GM18951 (cell line): ENCODE data around the gene SP8.

Experiments
- POLR2A ChIP-seq: IDR thresholded peaks from 4 replicates; pipeline ENCODE4 v1.6.1; 2011; ENCODE audit warnings: mild to moderate bottlenecking; ENCODE audit not compliant: insufficient read length, insufficient read depth; ENCODE audit errors: extremely low read depth
- in situ Hi-C: fragments of 300-500 bp; cut with MboI; formaldehyde crosslinking; loops from one replicate; pipeline ENCODE4 v1.12.0; 2022; ENCODE audit warnings: low sequenced_read_pairs, mixed read lengths, inconsistent platforms; ENCODE audit not compliant: unreplicated experiment

The SP8 gene

DNA sequence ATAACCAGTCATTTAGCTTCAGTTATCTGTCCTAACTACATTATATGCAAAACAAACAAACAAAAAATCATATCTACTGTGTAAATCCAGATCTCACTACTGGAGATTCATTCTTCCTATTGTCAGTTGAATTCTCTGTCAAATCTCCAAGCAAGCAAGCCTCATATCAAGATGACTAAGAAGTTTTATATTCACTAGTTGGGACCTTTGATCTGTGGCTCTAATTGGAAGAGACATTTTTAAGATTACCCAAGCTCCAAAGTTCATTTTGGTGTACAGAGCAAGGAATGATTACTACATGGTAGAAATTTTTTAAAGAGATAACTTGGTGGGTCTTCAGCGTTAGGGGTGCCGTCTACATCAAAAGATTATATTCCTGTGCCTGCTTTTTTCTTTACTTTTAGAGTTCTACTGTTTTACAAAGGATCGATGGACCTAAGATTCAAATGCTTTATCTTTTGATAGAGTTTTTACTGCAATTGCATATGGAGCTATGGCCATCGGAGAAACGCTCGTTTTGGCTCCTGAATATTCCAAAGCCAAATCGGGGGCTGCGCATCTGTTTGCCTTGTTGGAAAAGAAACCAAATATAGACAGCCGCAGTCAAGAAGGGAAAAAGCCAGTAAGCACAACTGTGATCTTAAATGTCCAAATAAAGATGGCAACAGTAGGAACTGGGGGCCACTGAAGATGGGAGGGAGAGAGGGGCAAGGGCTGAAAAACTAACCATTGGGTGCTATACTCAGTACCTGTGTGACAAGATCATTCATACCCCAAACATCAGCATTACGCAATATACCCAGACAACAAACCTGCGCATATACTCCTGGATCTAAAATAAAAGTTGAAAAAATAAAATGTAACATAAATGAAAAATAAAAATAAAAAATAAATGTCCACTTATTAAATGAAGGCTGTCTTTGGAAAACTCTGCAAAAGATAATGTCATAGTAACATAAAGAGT is 47.9 kb downstream of the SP8 start:
- TF ChIP-seq POLR2A, result no peak
- in situ Hi-C loops, result no loop called here

DNA sequence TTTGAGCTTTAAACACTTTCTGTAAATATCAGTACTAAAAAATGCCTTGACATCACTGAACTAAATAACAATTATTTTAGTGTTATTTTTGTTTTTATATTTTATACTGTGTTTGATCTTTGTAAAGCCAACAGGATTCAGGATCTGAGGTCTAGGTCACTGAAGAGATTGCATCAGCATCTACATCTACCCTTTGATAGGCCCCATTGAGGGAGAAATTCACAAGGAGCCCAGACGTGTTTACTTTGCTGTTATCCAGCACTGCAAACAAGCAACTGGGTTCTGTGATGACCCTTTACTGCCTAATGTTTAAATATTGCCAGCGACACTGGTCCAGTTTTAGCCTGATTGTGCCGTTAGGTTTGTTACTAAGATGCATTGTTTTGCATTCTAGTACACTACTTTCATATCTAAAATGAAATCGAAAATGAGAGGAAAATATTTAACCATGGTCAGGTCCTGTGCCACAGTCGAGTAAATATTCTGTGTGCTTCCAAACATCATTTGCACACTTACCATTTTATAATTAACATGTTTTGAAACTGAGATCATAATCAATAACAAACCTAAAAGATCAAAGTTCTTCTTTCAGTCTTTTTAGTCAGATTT is 48.7 kb downstream of the SP8 start:
- no peak for TF ChIP-seq POLR2A
- in situ Hi-C loops, result no loop called here

DNA sequence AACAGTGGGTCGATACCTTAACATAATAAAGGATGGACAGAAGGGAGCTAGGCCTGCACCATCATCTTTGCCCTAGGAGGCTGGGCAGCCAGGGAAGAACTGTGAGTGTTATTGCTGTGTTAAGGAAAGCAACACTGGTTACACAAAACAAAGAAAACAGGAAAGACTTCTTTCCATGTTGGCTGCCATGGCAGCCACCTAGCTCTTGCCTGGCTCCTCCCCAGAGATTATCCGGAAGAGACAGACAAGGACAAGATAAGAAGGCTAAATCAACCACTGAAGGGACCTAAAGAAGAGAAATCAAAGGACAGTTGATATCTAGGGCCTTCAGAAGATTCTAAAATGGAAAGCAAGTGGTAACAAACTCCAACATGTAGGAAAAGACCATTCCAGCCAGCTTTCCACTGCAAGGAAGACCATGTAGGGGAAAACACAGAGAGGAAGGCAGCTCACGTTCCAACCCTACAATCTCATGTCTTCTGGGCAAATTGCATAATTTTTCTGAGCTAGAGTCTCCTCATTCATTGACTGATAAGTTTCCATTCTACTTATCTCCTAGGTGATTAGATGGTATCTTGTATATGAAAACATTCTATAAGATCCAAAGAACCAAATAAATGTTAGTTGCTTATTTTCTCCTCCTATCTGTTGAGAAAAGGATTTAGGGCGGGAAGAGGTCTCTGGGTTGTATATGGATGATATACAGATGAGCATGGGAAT is 51.2 kb downstream of the SP8 start:
- in situ Hi-C loops, result no loop called here
- no peak for TF ChIP-seq POLR2A
